Endodermal cell (in vitro differentiated cells): Measurements from ENCODE around the gene IFT27. TPM values are rescaled to one million over a fixed set of nuclear protein-coding genes. Genes with fewer than 3 reads are reported as not detected.

ENCODE experiments used
- DNase-seq: peaks from one replicate; pipeline ENCODE4 v3.0.0-alpha.2; 2017
- H3K27ac ChIP-seq: 2 replicates; pipeline ENCODE4 v1.5.1; 2013; ENCODE audit warnings: mild to moderate bottlenecking, low read depth, low read length, moderate library complexity
- H3K27me3 ChIP-seq: 2 replicates; pipeline ENCODE4 v1.6.1; 2013; ENCODE audit warnings: mild to moderate bottlenecking, low read length, moderate library complexity; ENCODE audit not compliant: insufficient read depth, control insufficient read depth, poor library complexity, severe bottlenecking
- H3K36me3 ChIP-seq: 2 replicates; pipeline ENCODE4 v1.7.0; 2013; ENCODE audit warnings: mild to moderate bottlenecking, low read length, moderate library complexity; ENCODE audit not compliant: control insufficient read depth, insufficient read depth
- H3K4me1 ChIP-seq: one replicate; pipeline ENCODE4 v1.7.0; 2013; ENCODE audit warnings: low read length; ENCODE audit not compliant: control insufficient read depth, insufficient read depth
- H3K4me3 ChIP-seq: 2 replicates; pipeline ENCODE4 v1.5.1; 2013; ENCODE audit warnings: mild to moderate bottlenecking, low read length, moderate library complexity
- H3K9ac ChIP-seq: 2 replicates; pipeline ENCODE4 v1.6.1; 2013; ENCODE audit warnings: mild to moderate bottlenecking, low read length, moderate library complexity; ENCODE audit not compliant: poor library complexity, severe bottlenecking; ENCODE audit errors: extremely low read depth
- H3K9me3 ChIP-seq: 2 replicates; pipeline ENCODE4 v1.6.1; 2013; ENCODE audit warnings: mild to moderate bottlenecking, low read length, moderate library complexity; ENCODE audit not compliant: control insufficient read depth
- H3K27ac Mint-ChIP-seq: 2 replicates; pipeline ENCODE4 v1.8.0; 2020; ENCODE audit warnings: mixed read lengths
- H3K27me3 Mint-ChIP-seq: 2 replicates; pipeline ENCODE4 v1.8.0; 2021; ENCODE audit warnings: mild to moderate bottlenecking, mixed read lengths; ENCODE audit not compliant: insufficient read depth
- H3K36me3 Mint-ChIP-seq: 2 replicates; pipeline ENCODE4 v1.8.0; 2020; ENCODE audit warnings: low read depth, mixed read lengths
- H3K4me1 Mint-ChIP-seq: 2 replicates; pipeline ENCODE4 v1.8.0; 2020; ENCODE audit warnings: mixed read lengths
- H3K4me3 Mint-ChIP-seq: 2 replicates; pipeline ENCODE4 v1.8.0; 2020; ENCODE audit warnings: mild to moderate bottlenecking, moderate library complexity, mixed read lengths
- H3K9me3 Mint-ChIP-seq: 2 replicates; pipeline ENCODE4 v1.8.0; 2020; ENCODE audit warnings: mild to moderate bottlenecking, mixed read lengths
- CTCF ChIP-seq: fragments of 200-600 bp; sonication (generic); conservative IDR thresholded peaks from 2 replicates; pipeline ENCODE4 v1.5.0; 2021; ENCODE audit warnings: antibody characterized with exemption, mild to moderate bottlenecking
- WGBS, 2 experiments: methylation state at CpG; one replicate each; pipeline versions ENCODE4 v1.1.5 to v1.1.7; 2013; ENCODE audit warnings: missing lambda C conversion rate in 2 of 2, mixed read lengths in 1 of 2; ENCODE audit not compliant: insufficient coverage in 1 of 2, insufficient read length in 1 of 2; 5-methylcytosine and 5-hydroxymethylcytosine counted together
- total RNA-seq, 2 donors: library from RNA; stranded (reverse); fragmentation: NEBNext Ultra II Directional in 1 of 2; extraction: Animal tissue kit (Norgen Biotek cat#: 25700) in 1 of 2; gene quantifications; 2 replicates in 1 of 2; 3 replicates in 1 of 2; pipeline ENCODE4 v1.2.1, GENCODE V29; 2021

Gene IFT27
- total RNA-seq, 2 donors from 2014 or later, result 49.8 to 65.2 TPM

- no peaks in the 10 kb centered on the region for H3K4me1 Mint-ChIP-seq
- no peak overlapping the region for H3K4me3 Mint-ChIP-seq
- WGBS, 2 experiments, result 87 to 90% methylated on average over 5 to 6 of the region's 6 CpGs
Observed at GRCh38 chr22:36738416-36739020, 37.4 kb downstream of the IFT27 start.

GRCh38 chr22:36737776-36738175 is 38.1 kb downstream of the IFT27 start:
- H3K27ac Mint-ChIP-seq, result no peak overlapping the region
- no peak overlapping the region for H3K4me3 Mint-ChIP-seq
- peaks cover 5% of the 10 kb centered on the region for H3K9me3 Mint-ChIP-seq
- H3K27ac ChIP-seq, result no peak overlapping the region
- no peaks in the 10 kb centered on the region for H3K4me1 Mint-ChIP-seq
- H3K27me3 Mint-ChIP-seq, result peaks cover 33% of the 10 kb centered on the region
- no peaks in the 10 kb centered on the region for H3K4me1 ChIP-seq
- H3K4me3 ChIP-seq, result no peak overlapping the region
- peak; percentile 30 for DNase-seq
- H3K9ac ChIP-seq, result no peak overlapping the region
- 60 to 76% methylated on average over 3 to 6 of the region's 6 CpGs for WGBS, 2 experiments
- H3K36me3 Mint-ChIP-seq, result no peaks in the 10 kb centered on the region
- peaks cover 6% of the 10 kb centered on the region for H3K27me3 ChIP-seq
- H3K36me3 ChIP-seq, result no peaks in the 10 kb centered on the region
- no peak for TF ChIP-seq CTCF
- H3K9me3 ChIP-seq, result no peaks in the 10 kb centered on the region

More at GRCh38 chr22:36738416-36739020, 37.4 kb downstream of the IFT27 start:
- Histone ChIP-seq H3K9me3 (no peaks in the 10 kb centered on the region), H3K9ac (no peak overlapping the region), H3K27me3 (peaks cover 6% of the 10 kb centered on the region), H3K4me3 (no peak overlapping the region), H3K36me3 (no peaks in the 10 kb centered on the region), H3K27ac (no peak overlapping the region), H3K4me1 (no peaks in the 10 kb centered on the region)
- no peaks in the 10 kb centered on the region for H3K36me3 Mint-ChIP-seq
- no peak overlapping the region for H3K27ac Mint-ChIP-seq
- DNase-seq, result peak; percentile 17
- no peak for TF ChIP-seq CTCF
- H3K9me3 Mint-ChIP-seq, result peaks cover 5% of the 10 kb centered on the region
- peaks cover 33% of the 10 kb centered on the region for H3K27me3 Mint-ChIP-seq

GRCh38 chr22:36736701-36737320 is 39.1 kb downstream of the IFT27 start:
- H3K4me1 Mint-ChIP-seq, result no peaks in the 10 kb centered on the region
- H3K9me3 ChIP-seq, result no peaks in the 10 kb centered on the region
- 84 to 85% methylated on average over 7 to 10 of the region's 10 CpGs for WGBS, 2 experiments
- H3K27ac ChIP-seq, result no peak overlapping the region
- no peaks in the 10 kb centered on the region for H3K36me3 ChIP-seq
- H3K4me1 ChIP-seq, result no peaks in the 10 kb centered on the region
- no peak overlapping the region for H3K9ac ChIP-seq
- H3K36me3 Mint-ChIP-seq, result no peaks in the 10 kb centered on the region
- TF ChIP-seq CTCF, result no peak
- peaks cover 6% of the 10 kb centered on the region for H3K27me3 ChIP-seq
- DNase-seq, result peak; percentile 21
- H3K9me3 Mint-ChIP-seq, result peaks cover 3% of the 10 kb centered on the region
- H3K4me3 ChIP-seq, result no peak overlapping the region
- H3K27ac Mint-ChIP-seq, result no peak overlapping the region
- peaks cover 35% of the 10 kb centered on the region for H3K27me3 Mint-ChIP-seq
- no peak overlapping the region for H3K4me3 Mint-ChIP-seq
